GM20000 (cell line): ENCODE data around the gene PTPRE.

ENCODE experiments used
- DNase-seq: peaks from one replicate; pipeline ENCODE4 v3.0.0; 2012; ENCODE audit warnings: low spot score
- TF ChIP-seq, protein P1 (sequence below): IDR thresholded peaks from 2 replicates; pipeline ENCODE4 v1.5.1; 2012; ENCODE audit warnings: mild to moderate bottlenecking, control low read depth; ENCODE audit errors: extremely low read depth, missing control alignments

The PTPRE gene

DNA sequence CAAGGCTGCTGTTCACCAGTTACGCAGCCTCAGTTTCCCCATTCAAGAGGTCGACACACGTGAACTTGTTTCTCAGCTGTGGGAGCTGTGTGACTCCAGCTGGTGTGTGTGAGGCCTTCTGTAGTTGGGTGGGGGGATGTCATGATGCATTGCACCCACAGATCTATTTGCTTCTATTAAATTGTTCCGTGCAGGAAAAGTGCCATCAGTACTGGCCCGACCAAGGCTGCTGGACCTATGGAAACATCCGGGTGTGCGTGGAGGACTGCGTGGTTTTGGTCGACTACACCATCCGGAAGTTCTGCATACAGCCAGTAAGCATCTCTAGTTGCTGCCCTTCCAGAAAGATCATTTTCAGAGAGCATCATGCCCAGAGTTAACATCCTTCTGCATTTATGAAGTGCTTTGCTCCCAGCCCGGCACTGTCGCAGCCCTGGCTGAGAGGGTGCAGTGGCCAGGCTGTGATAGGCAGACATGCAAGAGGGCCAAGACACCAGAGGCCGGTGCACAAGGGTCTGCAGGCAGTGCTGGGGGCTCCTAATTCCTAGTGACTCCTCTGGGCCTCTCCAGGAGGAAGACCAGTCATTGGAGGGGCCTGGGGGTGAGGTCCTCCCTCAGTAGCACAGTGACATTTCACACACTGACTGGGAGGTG lies 159.1 kb downstream of the PTPRE start:
- no peak for DNase-seq
- TF ChIP-seq, protein P1, sequence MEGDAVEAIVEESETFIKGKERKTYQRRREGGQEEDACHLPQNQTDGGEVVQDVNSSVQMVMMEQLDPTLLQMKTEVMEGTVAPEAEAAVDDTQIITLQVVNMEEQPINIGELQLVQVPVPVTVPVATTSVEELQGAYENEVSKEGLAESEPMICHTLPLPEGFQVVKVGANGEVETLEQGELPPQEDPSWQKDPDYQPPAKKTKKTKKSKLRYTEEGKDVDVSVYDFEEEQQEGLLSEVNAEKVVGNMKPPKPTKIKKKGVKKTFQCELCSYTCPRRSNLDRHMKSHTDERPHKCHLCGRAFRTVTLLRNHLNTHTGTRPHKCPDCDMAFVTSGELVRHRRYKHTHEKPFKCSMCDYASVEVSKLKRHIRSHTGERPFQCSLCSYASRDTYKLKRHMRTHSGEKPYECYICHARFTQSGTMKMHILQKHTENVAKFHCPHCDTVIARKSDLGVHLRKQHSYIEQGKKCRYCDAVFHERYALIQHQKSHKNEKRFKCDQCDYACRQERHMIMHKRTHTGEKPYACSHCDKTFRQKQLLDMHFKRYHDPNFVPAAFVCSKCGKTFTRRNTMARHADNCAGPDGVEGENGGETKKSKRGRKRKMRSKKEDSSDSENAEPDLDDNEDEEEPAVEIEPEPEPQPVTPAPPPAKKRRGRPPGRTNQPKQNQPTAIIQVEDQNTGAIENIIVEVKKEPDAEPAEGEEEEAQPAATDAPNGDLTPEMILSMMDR: no peak

DNA sequence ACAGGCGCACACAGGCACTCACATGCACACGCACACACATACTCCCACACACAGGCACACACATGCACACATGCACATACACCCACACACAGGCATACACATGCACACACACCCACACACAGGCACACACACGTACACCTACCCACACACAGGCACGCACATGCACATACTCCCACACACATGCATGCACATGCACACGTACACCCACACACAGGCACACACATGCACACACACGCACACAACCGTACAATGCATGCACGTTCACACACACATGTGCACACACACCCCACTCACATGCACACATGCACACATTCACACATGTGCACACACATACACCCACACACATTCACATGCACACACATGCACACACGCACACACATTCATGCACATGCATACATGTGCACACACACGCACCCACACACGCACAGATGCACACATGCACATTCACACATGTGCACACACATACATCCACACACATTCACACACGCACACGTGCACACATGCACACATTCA lies 160.0 kb downstream of the PTPRE start:
- no peak for DNase-seq
- TF ChIP-seq, protein P1: no peak

DNA sequence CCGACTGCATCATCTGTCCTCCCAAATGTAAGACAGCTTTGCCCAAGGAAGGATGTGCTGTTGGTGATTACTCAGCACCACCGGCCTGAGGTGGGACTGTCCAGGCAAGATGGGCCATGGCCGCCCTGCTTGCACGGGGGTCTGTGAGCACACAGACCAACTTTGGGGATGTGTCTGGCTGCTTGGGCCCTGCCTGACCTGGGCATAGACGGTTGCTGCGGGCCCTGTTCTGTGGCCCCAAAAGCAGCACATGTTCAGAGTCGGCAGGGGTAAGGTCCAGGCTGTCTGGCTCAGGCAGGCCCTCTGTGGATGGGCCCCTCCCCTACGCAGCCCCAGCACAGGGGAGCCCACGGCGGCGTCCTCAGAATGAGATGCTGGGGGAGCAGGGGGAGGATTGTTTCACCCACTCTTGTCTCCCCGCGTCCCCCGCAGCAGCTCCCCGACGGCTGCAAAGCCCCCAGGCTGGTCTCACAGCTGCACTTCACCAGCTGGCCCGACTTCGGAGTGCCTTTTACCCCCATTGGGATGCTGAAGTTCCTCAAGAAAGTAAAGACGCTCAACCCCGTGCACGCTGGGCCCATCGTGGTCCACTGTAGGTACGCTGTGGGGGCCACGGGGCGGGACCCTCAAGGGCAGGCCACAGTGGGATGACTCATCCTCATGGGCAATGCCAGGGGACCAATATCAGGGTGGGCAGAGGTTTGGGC lies 160.9 kb downstream of the PTPRE start:
- TF ChIP-seq, protein P1: no peak
- DNase-seq: no peak

DNA sequence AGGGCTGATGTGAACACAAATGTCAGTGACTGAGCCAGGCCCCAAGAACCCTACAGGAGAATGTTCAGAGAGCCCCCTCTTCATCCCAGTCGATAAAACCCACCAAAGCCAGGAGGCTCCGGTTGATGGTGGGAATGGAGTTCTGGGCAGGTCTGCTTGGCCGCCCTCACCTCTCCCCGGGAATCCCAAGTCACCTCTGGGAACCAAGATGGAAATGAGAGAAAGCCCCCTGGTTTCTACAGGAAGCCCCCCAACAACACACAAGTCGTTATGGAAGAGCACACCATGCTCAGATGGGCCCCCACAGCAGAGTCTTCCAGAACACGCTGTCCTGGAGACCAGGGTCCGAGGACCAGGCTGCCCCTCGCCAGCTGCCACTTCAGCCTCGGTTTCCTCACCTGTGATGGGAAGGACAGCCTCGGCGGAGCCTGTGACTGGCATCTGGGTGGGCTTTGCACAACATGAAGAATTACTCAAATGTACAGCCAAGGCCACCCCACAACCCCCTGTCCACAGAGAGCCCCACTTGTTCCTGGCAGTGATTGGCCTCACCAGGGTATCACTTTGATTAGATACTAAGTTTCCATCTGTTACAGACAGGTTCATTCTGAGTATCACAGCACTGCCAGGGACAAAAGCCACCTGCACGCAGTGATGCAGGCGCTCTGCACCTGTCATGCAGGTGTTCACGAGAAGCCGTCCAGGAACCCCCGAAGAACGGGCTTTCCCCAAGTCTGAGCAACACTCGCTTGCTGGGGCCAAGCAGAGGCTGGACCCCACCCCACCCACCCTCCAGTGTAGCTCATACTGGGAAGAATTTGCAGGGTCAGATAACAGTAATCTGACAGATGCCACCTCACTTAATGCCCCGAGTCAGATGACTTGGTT lies 161.7 kb downstream of the PTPRE start:
- DNase-seq: no peak

DNA sequence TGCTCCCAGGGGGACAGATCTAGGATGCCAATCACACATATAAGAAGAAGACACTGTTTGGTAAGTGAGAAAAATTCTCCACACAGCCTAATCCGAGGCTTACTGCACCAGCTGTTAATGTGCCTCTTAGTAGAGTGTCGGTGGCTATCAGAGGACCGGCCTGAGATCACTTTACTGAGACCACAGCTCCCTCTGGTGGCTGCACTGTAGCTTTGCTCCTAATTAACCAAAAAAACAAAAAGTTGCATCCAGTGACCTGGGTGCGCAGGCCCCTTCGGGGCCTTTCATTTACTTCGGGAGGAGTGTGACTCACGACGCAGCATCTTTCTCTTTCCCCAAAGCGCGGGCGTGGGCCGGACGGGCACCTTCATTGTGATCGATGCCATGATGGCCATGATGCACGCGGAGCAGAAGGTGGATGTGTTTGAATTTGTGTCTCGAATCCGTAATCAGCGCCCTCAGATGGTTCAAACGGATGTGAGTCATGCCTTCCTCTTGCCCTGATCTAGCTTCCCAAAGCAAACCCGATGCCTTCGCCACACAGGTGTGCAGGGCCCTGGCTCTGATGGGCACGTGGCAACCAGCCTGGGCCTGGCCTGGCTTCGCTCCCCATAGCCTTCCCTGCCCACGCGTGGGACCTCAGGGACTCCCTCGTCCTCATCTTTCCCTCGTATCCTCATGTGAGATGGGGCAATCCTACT lies 162.6 kb downstream of the PTPRE start:
- TF ChIP-seq, protein P1: peak; percentile 64
- DNase-seq: peak; percentile 80

More for the DNA sequence above, 161.7 kb downstream of the PTPRE start:
- TF ChIP-seq, protein P1: no peak

DNA sequence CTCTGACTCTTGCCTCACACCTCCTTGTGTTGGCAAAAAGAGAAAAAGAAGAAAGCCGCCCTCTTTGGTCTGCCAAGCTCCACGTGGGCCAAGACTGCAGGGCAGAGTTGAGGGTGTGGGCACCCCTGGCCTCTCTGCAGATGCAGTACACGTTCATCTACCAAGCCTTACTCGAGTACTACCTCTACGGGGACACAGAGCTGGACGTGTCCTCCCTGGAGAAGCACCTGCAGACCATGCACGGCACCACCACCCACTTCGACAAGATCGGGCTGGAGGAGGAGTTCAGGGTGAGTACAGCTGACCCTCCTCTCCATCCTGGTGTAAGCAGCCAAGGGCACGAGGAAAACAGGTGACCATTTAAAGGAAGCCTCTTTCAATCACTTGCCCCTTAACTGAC lies 163.3 kb downstream of the PTPRE start:
- TF ChIP-seq, protein P1: no peak
- DNase-seq: no peak
